Fibroblast of peridontal ligament (primary cell): ENCODE measurements around the gene ARFGAP2.
"Not testable (repeated sequence)": the region's sequence is repeated elsewhere in the genome, so short reads cannot be mapped to it uniquely, and the experiment has no call there.

ENCODE experiments used
- DNase-seq: peaks from one replicate; pipeline ENCODE4 v3.0.0-alpha.2; 2010; ENCODE audit errors: extremely low read depth

Gene ARFGAP2

GRCh38 chr11:47148903-47149531 is 27.7 kb downstream of the ARFGAP2 start:
- peak; percentile 36 for DNase-seq

- DNase-seq, result no peak
Observed at GRCh38 chr11:47148270-47148669, 28.4 kb downstream of the ARFGAP2 start.

- no peak for DNase-seq
Observed at GRCh38 chr11:47147681-47148080, 29.0 kb downstream of the ARFGAP2 start.

- no peak for DNase-seq
Observed at GRCh38 chr11:47147250-47147649, 29.4 kb downstream of the ARFGAP2 start.

- DNase-seq, result no peak
Observed at GRCh38 chr11:47144541-47144940, 32.1 kb downstream of the ARFGAP2 start.

- peak; percentile 93 for DNase-seq
Observed at GRCh38 chr11:47143322-47143721, 33.4 kb downstream of the ARFGAP2 start.

GRCh38 chr11:47139878-47140277 is 36.8 kb downstream of the ARFGAP2 start:
- no peak for DNase-seq

- DNase-seq, result no peak
Observed at GRCh38 chr11:47137476-47137875, 39.2 kb downstream of the ARFGAP2 start.

GRCh38 chr11:47136921-47137320 is 39.8 kb downstream of the ARFGAP2 start:
- DNase-seq, result peak; percentile 12

- DNase-seq, result peak; percentile 63
Observed at GRCh38 chr11:47136327-47136726, 40.4 kb downstream of the ARFGAP2 start.

GRCh38 chr11:47132981-47133380 is 43.7 kb downstream of the ARFGAP2 start:
- DNase-seq, result no peak

GRCh38 chr11:47132490-47132889 is 44.2 kb downstream of the ARFGAP2 start:
- no peak for DNase-seq

- no peak for DNase-seq
Observed at GRCh38 chr11:47131136-47131535, 45.5 kb downstream of the ARFGAP2 start.

- no peak for DNase-seq
Observed at GRCh38 chr11:47130543-47130942, 46.1 kb downstream of the ARFGAP2 start.

GRCh38 chr11:47127213-47127612 is 49.5 kb downstream of the ARFGAP2 start:
- DNase-seq, result no peak

- no peak for DNase-seq
Observed at GRCh38 chr11:47125083-47125482, 51.6 kb downstream of the ARFGAP2 start.

GRCh38 chr11:47124675-47125074 is 52.0 kb downstream of the ARFGAP2 start:
- no peak for DNase-seq

GRCh38 chr11:47123094-47123493 is 53.6 kb downstream of the ARFGAP2 start:
- no peak for DNase-seq

GRCh38 chr11:47121731-47122130 is 54.9 kb downstream of the ARFGAP2 start:
- no peak for DNase-seq

GRCh38 chr11:47121056-47121455 is 55.6 kb downstream of the ARFGAP2 start:
- DNase-seq, result no peak

GRCh38 chr11:47118958-47119688 is 57.6 kb downstream of the ARFGAP2 start:
- DNase-seq, result not testable (repeated sequence)
